Stimulated activated CD4-positive, alpha-beta T cell treated with anti-CD3 and anti-CD28 coated beads, Interleukin-4, amount 100 ng/mL, for 24 hours (primary cell): ENCODE data around the gene PGC.

Experiments used
- DNase-seq: peaks from one replicate; pipeline ENCODE4 v3.0.0-alpha.2; 2020

The PGC gene

GRCh38 chr6:41728073-41728936, 18.9 kb downstream of the PGC start:
- no peak for DNase-seq

GRCh38 chr6:41727705-41728072, 19.5 kb downstream of the PGC start:
- DNase-seq, result no peak

GRCh38 chr6:41726876-41727275, 20.3 kb downstream of the PGC start:
- no peak for DNase-seq

- no peak for DNase-seq
These were observed 22.4 kb downstream of the PGC start for GRCh38 chr6:41724586-41725501.

- DNase-seq, result no peak
These were observed 23.0 kb downstream of the PGC start for GRCh38 chr6:41724228-41724580.

DNA sequence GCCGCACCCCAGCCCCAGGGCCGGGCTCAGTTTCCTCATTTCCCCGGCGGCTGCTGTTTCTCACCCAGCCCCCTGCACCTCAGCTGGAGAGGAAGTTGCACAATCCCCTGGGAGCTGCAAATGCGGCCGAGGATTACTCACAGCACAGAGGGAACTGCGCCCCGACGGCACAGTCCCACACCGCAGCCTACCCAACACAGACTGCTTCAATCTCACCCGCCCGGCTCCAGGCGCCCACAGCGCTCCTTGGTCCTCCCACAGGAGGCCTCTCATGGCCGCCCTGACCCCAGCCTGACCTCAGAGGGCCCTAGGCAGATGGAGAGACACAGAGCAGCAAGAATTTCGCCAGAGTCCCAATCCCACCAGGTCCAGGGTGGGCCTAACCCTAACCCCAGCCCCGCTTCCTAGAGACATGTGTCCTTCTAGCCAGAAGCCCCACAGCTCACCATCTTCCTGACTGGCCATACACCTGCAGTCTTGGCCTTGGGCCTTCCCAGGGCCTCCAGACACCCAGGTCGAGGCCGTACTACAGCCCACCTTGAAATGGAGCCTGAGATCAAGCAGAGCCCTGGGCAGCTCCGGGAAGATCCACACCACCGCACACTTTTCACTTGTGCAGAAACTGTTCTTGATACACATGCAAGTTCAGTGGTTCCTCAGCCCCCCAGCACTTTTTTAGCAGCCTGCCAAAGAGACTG, 23.5 kb downstream of the PGC start:
- no peak for DNase-seq

- no peak for DNase-seq
These were observed 24.1 kb downstream of the PGC start for GRCh38 chr6:41722969-41723529.

DNA sequence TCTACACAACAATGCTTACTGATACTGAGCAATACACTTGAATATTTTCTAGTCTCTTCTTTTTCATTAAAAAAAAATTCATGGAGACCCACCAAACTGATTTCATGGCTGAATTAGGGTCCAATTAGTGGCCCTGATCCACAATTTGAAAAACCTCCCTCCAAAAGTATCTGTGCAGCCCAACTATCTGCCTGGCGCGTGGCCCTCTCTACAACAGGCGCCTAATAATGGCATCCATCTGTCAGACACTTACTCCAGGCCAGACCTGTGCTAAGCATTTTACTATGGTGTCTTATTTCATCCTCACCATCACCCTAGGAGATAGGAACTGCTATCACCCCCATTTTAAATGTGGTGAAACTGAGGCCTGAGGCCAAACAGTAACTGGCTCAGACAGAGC, 25.8 kb downstream of the PGC start:
- DNase-seq, result no peak

GRCh38 chr6:41720783-41721182, 26.4 kb downstream of the PGC start:
- DNase-seq, result no peak

DNA sequence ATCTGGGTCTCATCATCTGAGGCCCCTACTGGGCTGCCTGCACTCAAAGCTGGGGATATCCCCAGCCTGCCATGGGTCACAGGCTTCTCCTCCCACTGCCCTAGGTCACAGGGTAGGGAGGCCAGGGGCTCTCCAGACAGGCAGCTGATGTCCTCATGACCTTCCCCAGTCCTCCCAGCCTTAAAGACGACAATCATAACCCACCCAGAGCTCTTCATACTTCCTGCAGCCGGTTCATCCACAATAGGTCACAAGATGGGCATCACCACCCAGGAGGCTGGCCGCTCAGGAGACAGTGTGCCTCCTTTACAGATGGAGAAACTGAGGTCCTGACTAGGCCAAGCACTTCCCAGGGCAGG, 27.0 kb downstream of the PGC start:
- no peak for DNase-seq

GRCh38 chr6:41719436-41720261, 27.5 kb downstream of the PGC start:
- DNase-seq, result no peak

- DNase-seq, result no peak
These were observed 28.4 kb downstream of the PGC start for GRCh38 chr6:41718828-41719227.

- no peak for DNase-seq
These were observed 29.8 kb downstream of the PGC start for GRCh38 chr6:41717392-41717736.

DNA sequence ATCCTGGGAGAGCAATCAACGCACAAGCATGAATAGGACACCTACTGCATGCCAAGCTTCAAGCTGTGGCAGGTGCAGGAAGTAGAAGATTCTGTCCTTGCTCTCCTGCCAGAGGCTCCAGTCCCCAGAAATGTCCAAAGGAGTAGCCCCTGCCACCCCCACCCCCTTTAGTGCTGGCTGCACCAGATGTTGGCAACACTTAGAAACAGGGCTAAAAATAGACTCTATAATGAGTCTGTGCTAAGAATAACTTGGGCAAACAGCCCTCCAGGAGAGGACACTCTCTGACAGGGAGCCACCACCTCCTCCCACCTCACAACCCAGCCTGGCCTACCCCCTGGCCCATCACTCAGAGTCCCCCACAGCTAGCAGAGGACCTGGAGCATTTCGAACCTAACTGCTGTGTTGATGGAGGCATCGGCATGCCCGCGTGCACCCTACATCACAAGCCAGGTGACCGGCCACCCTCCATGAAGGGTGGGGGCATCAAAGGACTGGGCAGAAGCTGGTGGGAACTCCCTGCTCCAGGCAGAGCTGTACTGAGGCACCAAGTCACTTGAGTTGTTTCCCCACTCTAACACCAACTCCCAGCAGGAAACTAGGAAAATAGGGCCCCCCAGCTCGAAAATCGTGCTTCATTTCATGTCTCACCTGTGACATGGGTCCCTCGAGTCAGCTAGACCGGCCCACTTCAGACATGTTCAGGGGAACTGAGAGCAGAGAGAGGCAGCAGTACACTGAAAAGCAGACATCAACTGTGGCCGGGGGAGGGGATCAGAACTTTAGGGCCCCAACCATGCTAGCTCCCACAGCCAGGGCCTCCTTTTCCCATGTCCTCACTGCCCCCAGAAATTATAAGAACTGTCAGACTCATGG, 30.4 kb downstream of the PGC start:
- DNase-seq, result no peak

- DNase-seq, result no peak
These were observed 31.2 kb downstream of the PGC start for GRCh38 chr6:41715795-41716515.

- DNase-seq, result no peak
These were observed 32.5 kb downstream of the PGC start for GRCh38 chr6:41714556-41715273.

DNA sequence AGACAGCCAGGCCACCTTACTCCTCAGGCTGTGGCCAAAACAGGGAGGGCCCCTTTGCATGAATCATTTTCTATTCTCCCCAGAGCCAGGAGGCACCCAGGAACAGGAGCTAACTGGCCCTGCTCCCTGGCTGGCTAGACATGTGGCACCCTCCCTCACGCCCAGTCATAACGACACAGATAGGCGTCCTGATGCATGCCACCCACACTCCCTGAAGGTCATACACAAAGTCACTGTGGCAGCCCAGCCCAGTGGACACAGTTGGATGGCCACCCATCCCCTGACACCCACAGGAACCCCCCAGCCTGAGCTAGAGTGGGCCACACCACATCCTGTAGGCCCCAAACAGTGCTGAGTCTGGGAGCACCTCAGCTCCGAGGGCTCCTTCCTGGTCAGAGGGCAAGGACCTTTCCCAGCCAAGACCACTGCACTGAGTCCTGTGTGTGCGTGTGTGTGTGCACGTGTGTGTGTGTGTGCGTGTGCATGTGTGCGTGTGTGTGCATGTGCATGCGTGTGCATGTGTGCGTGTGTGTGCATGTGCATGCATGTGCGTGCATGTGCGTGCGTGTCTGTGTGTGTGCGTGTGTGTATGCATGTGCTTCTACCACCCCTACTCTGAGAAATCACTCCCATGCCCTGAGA, 33.4 kb downstream of the PGC start:
- no peak for DNase-seq

DNA sequence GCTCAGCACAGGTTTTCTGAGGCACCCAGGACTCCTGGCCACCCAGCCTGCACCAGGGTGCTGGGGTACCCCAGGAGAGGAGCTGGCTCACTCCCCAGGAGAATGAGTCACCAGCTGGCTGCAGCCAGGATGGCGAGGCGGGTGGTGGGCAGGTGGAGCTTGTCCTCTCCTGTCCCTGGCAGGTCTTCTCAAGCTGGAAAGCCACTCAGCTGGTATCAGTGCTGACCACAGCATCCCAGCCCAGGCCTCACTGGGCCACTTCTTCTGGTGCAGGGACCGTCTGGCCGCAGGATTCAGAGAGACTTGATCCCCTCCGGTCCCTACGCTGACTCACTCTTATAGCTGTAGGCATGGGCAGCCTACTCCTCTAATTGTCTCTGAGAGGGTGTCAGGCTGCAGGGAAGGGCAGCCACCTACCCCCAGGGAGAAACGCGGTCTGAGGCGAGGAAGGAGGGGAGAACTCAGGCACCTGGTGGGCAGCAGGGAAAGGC, 34.0 kb downstream of the PGC start:
- no peak for DNase-seq

DNA sequence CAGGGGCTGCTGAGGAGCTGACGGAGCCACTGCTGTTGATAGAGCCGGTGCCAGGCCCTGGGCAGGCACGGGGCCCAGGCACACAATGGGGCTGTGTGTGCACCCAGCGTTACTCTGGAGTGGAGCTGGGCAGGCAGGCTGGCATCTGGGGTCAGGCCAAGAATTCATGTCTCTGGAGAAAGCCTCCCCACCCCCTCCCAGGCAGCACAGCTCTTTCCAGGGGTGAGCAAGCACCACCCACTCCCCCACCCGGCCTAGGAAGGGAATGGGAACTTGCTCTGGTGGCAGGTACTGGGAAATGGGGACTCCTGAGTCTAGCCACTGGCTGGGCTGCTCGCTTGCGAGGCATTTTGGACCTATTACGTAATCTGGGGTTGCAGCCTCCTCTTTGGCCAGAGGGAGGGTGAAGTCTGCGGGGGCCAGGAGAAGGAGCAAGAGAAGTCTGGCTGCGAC, 34.5 kb downstream of the PGC start:
- no peak for DNase-seq
